GM12801 (cell line): ENCODE results near the gene TNFSF13.

ENCODE experiments used
- CTCF ChIP-seq: IDR thresholded peaks from one replicate; pipeline ENCODE4 v1.5.1; 2011; ENCODE audit warnings: control low read depth; ENCODE audit not compliant: insufficient read length; ENCODE audit errors: extremely low read depth

Gene TNFSF13

DNA sequence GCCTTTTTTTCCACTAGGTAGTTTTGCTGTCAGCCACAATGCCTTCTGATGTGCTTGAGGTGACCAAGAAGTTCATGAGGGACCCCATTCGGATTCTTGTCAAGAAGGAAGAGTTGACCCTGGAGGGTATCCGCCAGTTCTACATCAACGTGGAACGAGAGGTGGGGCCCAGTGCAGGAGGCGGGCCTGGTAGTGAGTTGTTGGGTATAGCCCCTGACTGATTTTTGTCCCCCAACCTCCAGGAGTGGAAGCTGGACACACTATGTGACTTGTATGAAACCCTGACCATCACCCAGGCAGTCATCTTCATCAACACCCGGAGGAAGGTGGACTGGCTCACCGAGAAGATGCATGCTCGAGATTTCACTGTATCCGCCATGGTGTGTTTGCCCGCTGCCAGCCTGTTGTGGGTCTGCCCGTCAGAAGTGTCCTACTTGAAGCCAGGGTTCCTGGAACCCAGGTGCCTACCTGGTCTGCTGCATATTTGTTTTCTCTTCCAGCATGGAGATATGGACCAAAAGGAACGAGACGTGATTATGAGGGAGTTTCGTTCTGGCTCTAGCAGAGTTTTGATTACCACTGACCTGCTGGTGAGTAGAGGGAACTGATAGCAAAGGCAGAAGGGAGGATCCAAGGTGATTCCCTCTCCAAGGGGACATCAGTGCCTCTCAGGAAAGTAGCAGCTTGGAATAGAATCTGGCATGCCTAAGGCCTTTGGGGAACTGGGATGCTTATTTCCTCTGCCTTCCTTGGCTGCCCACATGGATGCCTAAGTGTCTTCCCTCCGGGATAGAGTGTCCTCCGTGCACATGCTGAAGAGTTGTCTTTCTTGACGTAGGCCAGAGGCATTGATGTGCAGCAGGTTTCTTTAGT is 19.0 kb downstream of the TNFSF13 start:
- no peak for TF ChIP-seq CTCF

DNA sequence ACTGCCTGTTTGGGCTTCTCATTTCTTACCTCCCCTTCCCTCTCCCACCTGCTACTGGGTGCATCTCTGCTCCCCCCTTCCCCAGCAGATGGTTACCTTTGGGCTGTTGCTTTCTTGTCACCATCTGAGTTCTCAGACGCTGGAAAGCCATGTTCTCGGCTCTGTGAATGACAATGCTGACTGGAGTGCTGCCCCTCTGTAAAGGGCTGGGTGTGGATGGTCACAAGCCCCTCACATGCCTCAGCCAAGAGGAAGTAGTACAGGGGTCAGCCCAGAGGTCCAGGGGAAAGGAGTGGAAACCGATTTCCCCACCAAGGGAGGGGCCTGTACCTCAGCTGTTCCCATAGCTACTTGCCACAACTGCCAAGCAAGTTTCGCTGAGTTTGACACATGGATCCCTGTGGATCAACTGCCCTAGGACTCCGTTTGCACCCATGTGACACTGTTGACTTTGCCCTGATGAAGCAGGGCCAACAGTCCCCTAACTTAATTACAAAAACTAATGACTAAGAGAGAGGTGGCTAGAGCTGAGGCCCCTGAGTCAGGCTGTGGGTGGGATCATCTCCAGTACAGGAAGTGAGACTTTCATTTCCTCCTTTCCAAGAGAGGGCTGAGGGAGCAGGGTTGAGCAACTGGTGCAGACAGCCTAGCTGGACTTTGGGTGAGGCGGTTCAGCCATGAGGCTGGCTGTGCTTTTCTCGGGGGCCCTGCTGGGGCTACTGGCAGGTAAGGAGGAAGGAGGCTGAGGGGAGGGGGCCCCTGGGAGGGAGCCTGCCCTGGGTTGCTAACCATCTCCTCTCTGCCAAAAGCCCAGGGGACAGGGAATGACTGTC is 20.7 kb downstream of the TNFSF13 start, which contains the start of gene CD68:
Gene CD68, plus strand, starts transcription at position 638 of the 833 bp plus-strand sequence. Its CDS starts 40 bp downstream, at position 678.
- no peak for TF ChIP-seq CTCF

GRCh38 chr17:7579834-7580603 is 21.5 kb downstream of the TNFSF13 start:
- TF ChIP-seq CTCF: no peak

GRCh38 chr17:7580604-7581575 is 22.3 kb downstream of the TNFSF13 start:
- no peak for TF ChIP-seq CTCF

DNA sequence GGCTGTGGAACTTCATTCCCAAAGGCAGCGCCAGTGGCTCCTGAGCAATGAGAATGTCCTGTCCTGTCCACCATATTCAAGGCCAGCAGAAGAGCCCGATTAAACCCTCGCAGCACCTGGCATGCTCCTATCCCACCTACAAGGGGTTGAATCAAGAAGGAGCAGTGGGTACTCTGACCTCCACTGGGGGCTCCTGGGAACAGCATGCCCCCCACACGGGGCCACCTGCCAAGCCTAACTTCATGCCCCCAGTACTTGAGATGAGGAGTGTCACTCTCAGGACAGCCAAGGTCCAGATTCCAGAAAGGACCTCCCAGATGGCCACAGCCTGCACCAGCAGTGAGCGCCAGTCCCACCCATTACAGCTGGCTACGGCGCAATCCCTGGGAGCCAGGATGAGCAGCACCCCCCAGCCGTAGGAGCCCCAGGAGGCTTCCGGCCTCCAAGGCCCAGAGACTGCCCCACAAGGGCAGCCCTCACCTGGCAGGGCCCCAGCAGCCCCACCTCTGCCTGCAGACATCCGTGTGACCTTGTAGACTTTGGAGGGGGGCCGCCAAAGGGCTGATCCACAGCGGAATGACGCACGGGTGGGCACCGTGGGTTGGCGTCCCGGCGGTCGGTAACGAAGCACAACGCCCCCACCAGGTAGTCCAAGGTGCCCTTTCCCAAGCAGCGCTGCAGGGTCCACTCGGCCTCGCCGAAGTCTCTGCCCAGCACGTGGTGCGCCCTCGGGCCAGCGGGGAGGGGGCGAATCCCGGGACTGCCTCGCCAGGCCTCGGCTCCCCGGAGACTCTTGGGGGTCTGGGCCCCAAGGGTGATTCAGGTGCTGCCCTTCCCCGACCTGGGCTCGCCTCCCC is 24.1 kb downstream of the TNFSF13 start:
- TF ChIP-seq CTCF: no peak

- TF ChIP-seq CTCF: no peak
Observed at GRCh38 chr17:7583253-7584109, 24.9 kb downstream of the TNFSF13 start, which contains the start of gene MPDU1. Gene MPDU1, plus strand, starts transcription at chr17:7583852. Its CDS starts 11 bp downstream, at chr17:7583863.
